ENCODE results near the gene TPM2.

TPM2 gene

GRCh38 chr9:35656348-35656747 is 33.4 kb downstream of the TPM2 start:
- H3K4me3 ChIP-seq (ENCODE audit: low read depth, low read length), result no peak overlapping the region
- TF ChIP-seq CTCF (IDR thresholded peaks at IDR 0.05; ENCODE audit: low read depth, low read length, missing control alignments), result no peak
- H3K27me3 ChIP-seq (replicated peaks), result no peaks in the 10 kb centered on the region
- H3K27ac ChIP-seq, result no peak overlapping the region
- H3K36me3 ChIP-seq (replicated peaks), result peaks cover 7% of the 10 kb centered on the region
- in situ Hi-C loops (cut with HindIII; ENCODE audit: low pct_ligation_motif_present, low sequenced_read_pairs), result no loop called here
- no peak for DNase-seq

GRCh38 chr9:35653611-35654010 is 36.1 kb downstream of the TPM2 start:
- H3K36me3 ChIP-seq (replicated peaks), result no peaks in the 10 kb centered on the region
- no peak for TF ChIP-seq CTCF (IDR thresholded peaks at IDR 0.05; ENCODE audit: low read depth, low read length, missing control alignments)
- H3K27ac ChIP-seq, result no peak overlapping the region
- no peak overlapping the region for H3K4me3 ChIP-seq (ENCODE audit: low read depth, low read length)
- DNase-seq, result no peak
- H3K27me3 ChIP-seq (replicated peaks), result no peaks in the 10 kb centered on the region
- in situ Hi-C loops (cut with HindIII; ENCODE audit: low pct_ligation_motif_present, low sequenced_read_pairs), result no loop called here

- in situ Hi-C loops (cut with HindIII; ENCODE audit: low pct_ligation_motif_present, low sequenced_read_pairs), result no loop called here
- TF ChIP-seq CTCF (IDR thresholded peaks at IDR 0.05; ENCODE audit: low read depth, low read length, missing control alignments), result no peak
- Histone ChIP-seq H3K36me3 (replicated peaks) (no peaks in the 10 kb centered on the region), H3K27me3 (replicated peaks) (no peaks in the 10 kb centered on the region), H3K27ac (no peak overlapping the region), H3K4me3 (ENCODE audit: low read depth, low read length) (no peak overlapping the region)
- no peak for DNase-seq
Measured at GRCh38 chr9:35652829-35653209, 36.9 kb downstream of the TPM2 start.

GRCh38 chr9:35651956-35652828 is 37.5 kb downstream of the TPM2 start:
- DNase-seq, result no peak
- Histone ChIP-seq H3K27ac (no peak overlapping the region), H3K27me3 (replicated peaks) (no peaks in the 10 kb centered on the region), H3K36me3 (replicated peaks) (no peaks in the 10 kb centered on the region), H3K4me3 (ENCODE audit: low read depth, low read length) (no peak overlapping the region)
- no peak for TF ChIP-seq CTCF (IDR thresholded peaks at IDR 0.05; ENCODE audit: low read depth, low read length, missing control alignments)
- in situ Hi-C loops (cut with HindIII; ENCODE audit: low pct_ligation_motif_present, low sequenced_read_pairs), result no loop called here

- H3K27ac ChIP-seq, result no peak within 1 kb of the TSS
- no peak for DNase-seq
- H3K4me3 ChIP-seq (ENCODE audit: low read depth, low read length), result no peak within 1 kb of the TSS
Measured at GRCh38 chr9:35650341-35651158, 39.2 kb downstream of the TPM2 start, which contains the start of gene SIT1. TSS of gene SIT1 (minus strand) at chr9:35650931. CDS start at chr9:35650853, 78 bp downstream.

More at GRCh38 chr9:35650341-35651158, 39.2 kb downstream of the TPM2 start, which contains the start of gene SIT1:
- Histone ChIP-seq H3K36me3 (replicated peaks) (no peaks in the 10 kb centered on the region), H3K27me3 (replicated peaks) (no peaks in the 10 kb centered on the region)
- no peak for TF ChIP-seq CTCF (IDR thresholded peaks at IDR 0.05; ENCODE audit: low read depth, low read length, missing control alignments)
- in situ Hi-C loops (cut with HindIII; ENCODE audit: low pct_ligation_motif_present, low sequenced_read_pairs), result no loop called here
